K562 (cell line): Measurements from ENCODE around the gene SDCCAG8. TPM values are rescaled to one million over a fixed set of nuclear protein-coding genes. Genes with fewer than 3 reads are reported as not detected.
A peak's percentile ranks its signal among the peaks of the same experiment; 100 is the strongest.

Source experiments
- BMI1 ChIP-seq: fragments of 150-350 bp; IDR thresholded peaks from 2 replicates; pipeline ENCODE4 v1.6.1; 2014; ENCODE audit warnings: low read length
- DACH1 ChIP-seq: fragments of 450-650 bp; IDR thresholded peaks from 2 replicates; pipeline ENCODE4 v1.6.1; 2018; ENCODE audit not compliant: partially characterized antibody
- DLX4 ChIP-seq: fragments of 250-450 bp; sonication (Bioruptor Pico); IDR thresholded peaks from 2 replicates; pipeline ENCODE4 v1.6.1; 2021; ENCODE audit warnings: mild to moderate bottlenecking
- ETV1 ChIP-seq: fragments of 450-650 bp; conservative IDR thresholded peaks from 2 replicates; pipeline ENCODE4 v1.6.1; 2016; ENCODE audit warnings: missing genetic modification characterization, control low read depth, low read depth, missing compliant biosample characterization
- EZH2 ChIP-seq: IDR thresholded peaks from 2 replicates; pipeline ENCODE4 v1.6.1; 2012; ENCODE audit warnings: low read depth, mild to moderate bottlenecking, inconsistent platforms, low read length, borderline replicate concordance
- HDAC6 ChIP-seq: IDR thresholded peaks from 2 replicates; pipeline ENCODE4 v1.6.1; 2012; ENCODE audit warnings: low read depth, mild to moderate bottlenecking, control low read depth, inconsistent platforms, low read length, moderate library complexity
- KDM2B ChIP-seq: fragments of 250-450 bp; sonication (Bioruptor Pico); IDR thresholded peaks from 2 replicates; pipeline ENCODE4 v1.8.0; 2021; ENCODE audit warnings: mild to moderate bottlenecking, moderate library complexity
- MAFK ChIP-seq: IDR thresholded peaks from 2 replicates; pipeline ENCODE4 v1.6.1; 2011; ENCODE audit warnings: low read length, improper control_type of control experiment
- MCM3 ChIP-seq: fragments of 450-650 bp; IDR thresholded peaks from 2 replicates; pipeline ENCODE4 v1.6.1; 2016
- NFE2 ChIP-seq: IDR thresholded peaks from 2 replicates; pipeline ENCODE4 v1.6.1; 2014; ENCODE audit warnings: antibody characterized with exemption, low read depth
- POLR2A ChIP-seq: fragments of 450-650 bp; conservative IDR thresholded peaks from 2 replicates; pipeline ENCODE4 v1.6.1; 2016
- SAFB ChIP-seq: fragments of 200-400 bp; formaldehyde crosslinking; IDR thresholded peaks from 2 replicates; pipeline ENCODE4 v1.6.1; 2017; ENCODE audit warnings: low read depth, low read length, borderline replicate concordance
- SMARCA5 ChIP-seq: fragments of 450-650 bp; IDR thresholded peaks from 2 replicates; pipeline ENCODE4 v1.6.1; 2016
- SMC3 ChIP-seq: conservative IDR thresholded peaks from 2 replicates; pipeline ENCODE4 v1.6.1; 2011; ENCODE audit warnings: low read depth, low read length, improper control_type of control experiment; ENCODE audit not compliant: insufficient read depth
- SP2 ChIP-seq: IDR thresholded peaks from 2 replicates; pipeline ENCODE4 v1.6.1; 2011; ENCODE audit warnings: mild to moderate bottlenecking, low read depth, low read length, moderate library complexity; ENCODE audit not compliant: poor library complexity, severe bottlenecking; ENCODE audit errors: extremely low read depth
- SRSF7 ChIP-seq: fragments of 200-400 bp; formaldehyde crosslinking; optimal IDR thresholded peaks from 2 replicates; pipeline ENCODE3; 2017; ENCODE audit warnings: mild to moderate bottlenecking, low read depth, low read length
- STAT6 ChIP-seq: sonication (generic); formaldehyde crosslinking; IDR thresholded peaks from 2 replicates; pipeline ENCODE4 v1.8.1; 2023; ENCODE audit warnings: mild to moderate bottlenecking, missing genetic modification reagents
- TARDBP ChIP-seq: fragments of 450-650 bp; IDR thresholded peaks from 2 replicates; pipeline ENCODE4 v1.6.1; 2016
- ZBTB49 ChIP-seq: sonication (generic); formaldehyde crosslinking; IDR thresholded peaks from 2 replicates; pipeline ENCODE4 v1.8.0; 2022; ENCODE audit warnings: missing genetic modification reagents, mild to moderate bottlenecking, borderline replicate concordance
- ZNF212 ChIP-seq: fragments of 450-650 bp; formaldehyde crosslinking; IDR thresholded peaks from 2 replicates; pipeline ENCODE4 v1.4.0; 2020; ENCODE audit warnings: mild to moderate bottlenecking
- ZNF239 ChIP-seq: fragments of 250-450 bp; sonication (Bioruptor Pico); IDR thresholded peaks from 2 replicates; pipeline ENCODE4 v1.4.0; 2020; ENCODE audit warnings: mild to moderate bottlenecking
- ZNF408 ChIP-seq: fragments of 250-450 bp; sonication (Bioruptor Pico); IDR thresholded peaks from 2 replicates; pipeline ENCODE4 v1.4.0; 2020; ENCODE audit warnings: low read depth, mild to moderate bottlenecking, moderate library complexity
- ZNF445 ChIP-seq: fragments of 250-450 bp; sonication (Bioruptor Pico); IDR thresholded peaks from 2 replicates; pipeline ENCODE4 v1.4.0; 2020; ENCODE audit warnings: low read depth, mild to moderate bottlenecking, moderate library complexity
- ZNF57 ChIP-seq: fragments of 450-650 bp; formaldehyde crosslinking; IDR thresholded peaks from 2 replicates; pipeline ENCODE4 v1.4.0; 2020; ENCODE audit warnings: mild to moderate bottlenecking, moderate library complexity
- ZNF584 ChIP-seq: fragments of 200-800 bp; sonication (Bioruptor generic); IDR thresholded peaks from 2 replicates; pipeline ENCODE4 v1.6.1; 2016; ENCODE audit warnings: low read depth, mild to moderate bottlenecking, missing genetic modification characterization, missing compliant biosample characterization
- ZNF644 ChIP-seq: fragments of 200-800 bp; sonication (Bioruptor generic); IDR thresholded peaks from 2 replicates; pipeline ENCODE4 v1.6.1; 2016; ENCODE audit warnings: low read depth, missing genetic modification characterization, missing compliant biosample characterization
- ZNF77 ChIP-seq: fragments of 250-450 bp; sonication (Bioruptor Pico); IDR thresholded peaks from 2 replicates; pipeline ENCODE4 v1.5.0; 2020
- polyA plus RNA-seq, 8 experiments: library from polyadenylated mRNA; depleted of rRNA in 4 of 8; stranded (reverse) in 5 of 8; unstranded in 3 of 8; fragments of >200 nt; fragmentation: Nextera tagmentation in 2 of 8; fragmentation: Illumina TruSeq in 1 of 8; extraction: Ambion mirVana in 2 of 8; extraction: Trizol in 1 of 8; gene quantifications; 2 replicates each; pipeline versions ENCODE4 v1.2.1 to v1.2.3, GENCODE V29; 2011 to 2014; ENCODE audit warnings: inconsistent platforms in 1 of 8, missing spikeins in 1 of 8
- total RNA-seq, 7 experiments: library from RNA; depleted of rRNA in 6 of 7; stranded (reverse); fragments of >200 nt in 6 of 7; fragmentation: Illumina TruSeq in 2 of 7; extraction: Trizol in 2 of 7; gene quantifications; 2 replicates each; pipeline versions ENCODE4 v1.2.1 to v1.2.3, GENCODE V29; 2011 to 2021; ENCODE audit warnings: low replicate concordance in 1 of 7

The SDCCAG8 gene
- total and polyA plus RNA-seq, 9 of the 15 experiments (the other 6 are each of a cell fraction or from before 2014, with no cell fraction given): 17.9 to 36.7 (median 25.4) TPM

- TF ChIP-seq ZNF644 (tag) (no peak), ZNF584 (CRISPR knock-in tag) (no peak), TARDBP (no peak), EZH2 (no peak), ZNF212 (no peak), ZNF408 (no peak), SAFB (no peak), DACH1 (no peak), MAFK (no peak), ZNF445 (CRISPR knock-in tag) (no peak), BMI1 (no peak), HDAC6 (no peak), KDM2B (CRISPR knock-in tag) (no peak), ETV1 (tag) (peak; percentile 90), NFE2 (peak; percentile 81), POLR2A (peak; percentile 73; the same call in 1 of the 2 replicates), STAT6 (CRISPR knock-in tag) (no peak), ZNF239 (CRISPR knock-in tag) (no peak), ZBTB49 (CRISPR knock-in tag) (no peak), SMARCA5 (no peak), DLX4 (CRISPR knock-in tag) (no peak), SRSF7 (no peak), MCM3 (no peak), SMC3 (no peak), ZNF57 (no peak), SP2 (no peak), ZNF77 (CRISPR knock-in tag) (no peak)
Measured at GRCh38 chr1:243254233-243254926, 1.5 kb upstream of the SDCCAG8 start (continued).
